T-helper 2 cell treated with Interferon-gamma antibody and Interleukin-4, amounts not matched to agents 100 ng/mL and 5 ng/mL, for 36 hours (primary cell): Measurements from ENCODE around the gene TP73. TPM values are rescaled to one million over a fixed set of nuclear protein-coding genes. Genes with fewer than 3 reads are reported as not detected.

ENCODE experiments used
- intact Hi-C: fragments of 100-400 bp; cut with micrococcal nuclease; formaldehyde crosslinking; loops from one replicate; pipeline ENCODE4 v1.15.1; 2023
- total RNA-seq: library from RNA; stranded (reverse); gene quantifications from 2 replicates; pipeline ENCODE4 v1.2.3, GENCODE V29; 2022

TP73 gene
- total RNA-seq, 1 donor from 2014 or later: 2.6 TPM

DNA sequence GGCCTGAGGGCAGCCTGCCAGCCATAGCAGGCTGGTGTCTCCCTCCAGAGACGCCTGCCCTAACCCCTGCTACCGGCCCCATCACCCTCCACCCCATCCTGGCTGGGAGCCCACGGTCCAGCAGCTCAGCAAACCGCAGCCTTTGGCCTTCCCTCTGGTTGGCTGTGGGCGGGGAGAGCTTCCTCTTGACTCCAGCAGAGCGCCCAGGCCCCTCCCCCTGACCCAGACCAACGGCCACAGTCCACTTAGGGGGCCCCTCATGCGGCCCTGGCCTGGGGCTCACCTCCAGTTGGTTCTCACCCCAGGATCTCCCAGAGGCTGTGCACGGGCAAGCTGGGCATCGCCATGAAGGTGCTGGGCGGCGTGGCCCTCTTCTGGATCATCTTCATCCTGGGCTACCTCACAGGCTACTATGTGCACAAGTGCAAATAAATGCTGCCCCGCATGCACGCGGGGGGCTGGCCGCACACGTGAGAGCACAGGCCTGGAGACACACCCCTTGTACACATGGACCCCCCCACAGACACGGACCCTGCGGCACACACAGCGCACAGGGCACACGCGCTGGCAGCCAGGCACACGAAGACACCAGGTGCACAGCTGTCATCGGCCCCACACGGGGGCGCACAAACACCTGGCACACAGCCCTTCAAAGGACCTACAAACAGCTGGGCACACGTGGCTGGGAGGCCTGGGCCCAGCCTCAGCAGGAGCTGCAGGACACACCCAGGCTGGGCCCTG lies 123.3 kb downstream of the TP73 start:
- intact Hi-C loops: loop anchor here (10.0 kb wide), 1 partner anchor 121 kb away; the partner anchor contains the start of genes TP73 and WRAP73

DNA sequence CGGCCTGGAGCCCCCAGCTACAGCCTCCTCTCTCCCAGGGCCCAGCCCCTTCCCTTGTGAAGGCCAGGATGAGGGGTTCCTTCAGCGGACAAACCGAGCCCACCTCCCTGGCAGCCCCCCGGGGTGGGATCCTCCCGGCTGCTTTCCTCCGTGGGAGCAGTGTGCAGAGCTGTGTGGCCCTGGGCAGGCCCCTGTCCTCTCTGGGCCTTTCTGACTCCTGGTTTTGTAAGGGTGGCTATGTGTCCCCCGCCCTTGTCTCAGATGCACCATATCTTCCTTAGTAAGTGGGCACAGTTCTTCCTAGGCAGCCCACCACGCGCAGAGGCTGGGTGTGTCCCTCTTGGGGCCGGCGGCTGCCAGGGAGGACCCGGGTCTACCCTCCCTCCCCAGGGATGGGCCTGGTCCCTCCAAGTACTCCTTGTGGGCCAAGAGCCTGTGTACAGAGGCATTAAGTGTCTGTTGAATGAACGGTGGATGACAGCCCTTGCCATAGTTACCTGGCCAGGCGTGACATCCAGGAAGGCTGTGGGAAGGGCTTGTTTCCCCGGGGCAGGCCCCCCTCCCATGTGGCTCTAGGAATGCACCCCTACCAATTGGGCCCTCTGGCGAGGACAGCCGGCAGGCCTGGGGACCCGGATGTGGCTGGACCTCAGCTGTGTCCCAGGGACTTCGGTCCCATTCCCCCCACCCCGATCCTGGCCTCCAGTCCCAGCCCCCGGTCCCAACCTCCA lies 124.1 kb downstream of the TP73 start:
- intact Hi-C loops: loop anchor here (10.0 kb wide), 1 partner anchor 122 kb away; the partner anchor contains the start of genes TP73 and WRAP73

GRCh38 chr1:3777078-3777547 lies 124.8 kb downstream of the TP73 start:
- intact Hi-C loops: loop anchor here (10.0 kb wide), 1 partner anchor 122 kb away; the partner anchor contains the start of genes TP73 and WRAP73

- intact Hi-C loops: loop anchor here (10.0 kb wide), 1 partner anchor 123 kb away; the partner anchor contains the start of genes TP73 and WRAP73
These were observed 125.6 kb downstream of the TP73 start for GRCh38 chr1:3777647-3778589.

DNA sequence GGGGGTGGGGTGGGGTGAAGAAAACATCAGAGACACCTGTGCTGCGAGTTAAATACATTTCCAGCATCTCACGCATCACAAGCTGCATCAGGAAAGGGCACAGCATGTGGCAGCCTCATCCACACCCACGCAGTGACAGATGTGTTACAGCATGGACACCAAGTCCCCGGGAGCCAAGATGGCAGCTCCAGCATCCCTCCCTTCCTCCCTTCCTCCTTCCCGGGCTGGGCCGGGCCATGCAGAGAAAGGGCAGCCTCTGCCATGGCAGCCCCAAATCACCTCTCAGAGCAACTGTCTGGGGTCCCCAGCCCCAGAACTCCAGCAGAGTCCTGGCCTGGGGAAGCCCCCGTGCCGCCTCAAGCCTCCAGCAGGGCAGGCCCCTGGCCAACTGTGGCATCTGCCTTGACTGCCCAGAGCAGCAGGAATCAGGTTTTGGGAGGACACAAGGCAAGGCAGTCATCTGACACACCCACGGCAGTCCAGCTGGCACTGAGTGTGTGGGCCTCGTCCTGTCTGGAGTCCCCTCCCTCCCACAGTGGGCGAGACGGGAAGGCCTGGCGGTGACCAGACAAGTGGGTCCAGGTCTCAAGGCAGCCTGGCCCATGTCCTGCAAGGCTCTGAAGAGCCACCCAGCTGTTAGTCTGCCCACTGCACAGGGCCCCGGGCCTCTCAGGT lies 126.4 kb downstream of the TP73 start:
- intact Hi-C loops: loop anchor here (10.0 kb wide), 1 partner anchor 124 kb away; the partner anchor contains the start of genes TP73 and WRAP73

DNA sequence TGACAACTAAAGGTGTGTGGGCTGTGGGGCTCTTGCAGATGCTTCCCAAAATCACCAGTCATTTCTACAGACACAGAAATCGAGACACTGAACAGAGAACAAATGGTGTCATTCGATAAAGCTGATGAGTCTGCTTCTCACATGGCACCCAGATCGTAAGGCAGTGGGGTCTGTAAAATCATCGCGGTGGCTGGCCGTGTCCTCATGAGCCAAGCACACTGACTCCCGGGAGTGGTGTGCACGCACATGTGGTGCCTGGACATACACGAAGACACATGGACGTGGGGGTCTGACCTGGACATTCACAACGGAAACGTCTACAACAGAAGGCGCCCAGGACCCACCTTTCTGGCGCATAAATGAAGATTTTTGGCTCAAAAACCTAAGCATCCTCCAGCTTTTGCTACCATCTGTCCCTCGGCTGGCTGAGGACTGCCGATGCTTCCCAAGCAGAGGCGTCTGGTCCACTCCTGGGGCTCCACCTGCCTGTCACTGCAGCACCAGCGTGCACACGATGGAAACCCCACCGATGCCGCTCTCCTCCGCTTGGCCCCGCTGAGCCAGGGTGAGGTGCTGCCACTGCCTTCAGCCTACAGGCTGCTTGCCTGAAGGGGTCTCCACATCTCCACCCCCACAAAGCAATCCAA lies 127.1 kb downstream of the TP73 start:
- intact Hi-C loops: loop anchor here (10.0 kb wide), 1 partner anchor 125 kb away; the partner anchor contains the start of genes TP73 and WRAP73

- intact Hi-C loops: loop anchor here (10.0 kb wide), 1 partner anchor 125 kb away; the partner anchor contains the start of genes TP73 and WRAP73
These were observed 127.6 kb downstream of the TP73 start for GRCh38 chr1:3779912-3780416.

DNA sequence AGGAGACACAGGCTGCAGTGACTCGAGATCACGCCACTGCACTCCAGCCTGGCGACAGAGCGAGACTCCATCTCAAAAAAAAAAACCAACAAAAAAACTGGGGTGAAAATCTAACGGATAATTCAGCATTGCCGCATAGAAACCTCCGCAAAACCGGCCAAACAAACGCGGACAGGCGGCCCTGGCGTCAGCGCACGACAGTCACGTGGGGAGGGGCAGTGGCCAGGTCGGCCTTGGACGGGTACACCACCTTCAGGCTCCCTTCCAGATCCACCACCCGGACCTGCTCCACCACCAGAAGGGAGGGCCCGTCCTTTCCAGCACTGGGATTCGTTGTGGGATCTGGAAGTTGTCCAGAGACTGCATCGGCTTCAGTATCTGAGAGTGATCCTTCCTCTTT lies 128.6 kb downstream of the TP73 start:
- intact Hi-C loops: no loop called here

DNA sequence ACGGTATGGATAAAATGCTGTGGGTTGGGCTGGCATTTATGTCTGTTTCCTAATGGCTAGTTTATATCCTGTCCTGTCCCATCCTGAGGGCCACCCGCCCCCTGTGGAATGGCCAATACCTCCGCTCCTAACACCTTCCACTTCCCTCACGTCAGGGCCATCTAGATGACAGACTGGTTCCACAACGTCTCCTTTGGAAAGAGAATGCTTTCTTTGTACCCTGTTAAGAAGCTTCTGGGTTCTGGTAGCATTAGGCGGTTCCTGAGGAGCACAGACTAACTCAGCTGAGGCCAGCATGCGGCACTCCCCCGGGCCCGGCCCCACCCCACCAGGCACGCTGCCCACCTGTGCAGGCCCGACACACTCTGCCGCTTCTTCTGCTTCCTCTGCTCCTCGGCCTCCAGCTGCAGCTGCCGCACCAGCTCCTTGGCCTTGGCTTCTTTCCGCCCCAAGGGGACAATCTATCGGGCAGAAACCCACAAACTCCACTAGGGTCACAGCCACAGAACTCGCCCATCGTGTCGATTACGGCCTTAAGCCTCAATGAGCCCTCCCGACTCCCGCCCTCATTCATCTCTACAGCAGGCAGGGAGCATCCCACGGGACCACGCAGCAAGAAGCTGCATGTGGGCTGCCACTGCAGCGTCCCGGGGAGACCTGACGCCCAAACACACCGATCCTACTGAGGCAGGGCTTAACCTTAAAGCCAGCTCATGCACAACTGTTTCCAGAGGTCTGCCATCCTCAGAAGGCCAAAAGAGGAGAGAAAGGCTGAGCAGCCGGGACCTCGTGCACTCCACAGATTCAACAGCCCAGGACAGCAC lies 131.5 kb downstream of the TP73 start:
- intact Hi-C loops: no loop called here

DNA sequence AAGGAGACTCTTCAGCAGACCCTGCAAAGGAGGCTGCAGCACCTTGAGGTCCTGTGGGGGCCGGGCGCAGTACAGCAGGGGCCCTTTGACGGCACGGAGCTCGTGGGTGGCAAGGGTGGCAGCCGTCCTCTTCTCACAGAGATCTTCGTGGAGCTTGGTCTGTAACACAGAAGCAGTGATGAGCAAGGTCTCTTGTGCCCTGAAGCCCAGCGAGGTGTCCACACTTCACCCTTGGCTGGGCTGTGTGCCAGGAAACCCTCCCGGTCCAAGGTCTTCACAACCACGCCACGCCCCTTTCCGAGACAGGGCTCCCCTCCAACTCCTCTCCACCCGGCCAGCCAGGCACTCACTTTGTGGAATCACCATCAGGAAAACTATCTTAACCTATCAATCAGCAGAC lies 132.7 kb downstream of the TP73 start:
- intact Hi-C loops: no loop called here

- intact Hi-C loops: no loop called here
These were observed 133.3 kb downstream of the TP73 start for GRCh38 chr1:3785456-3786157.

Other genes with a start within 250 kb of the TP73 start
- not detected in 2 replicates for gene ARHGEF16, start 197.9 kb upstream of the TP73 start, total RNA-seq
- 10.0 and 11.3 TPM in 2 replicates for gene MEGF6, start 41.0 kb upstream of the TP73 start, total RNA-seq
- 10.4 and 11.0 TPM in 2 replicates for gene TPRG1L, start 27.5 kb upstream of the TP73 start, total RNA-seq
- 33.2 and 38.6 TPM in 2 replicates for gene WRAP73, start 2.4 kb upstream of the TP73 start, total RNA-seq
- gene CCDC27, start 99.9 kb downstream of the TP73 start, total RNA-seq: not detected in 2 replicates
- gene SMIM1, start 120.2 kb downstream of the TP73 start, total RNA-seq: not detected in 2 replicates
- gene LRRC47, start 144.0 kb downstream of the TP73 start, total RNA-seq: 34.8 and 40.4 TPM in 2 replicates
- 43.0 and 44.7 TPM in 2 replicates for gene CEP104, start 204.7 kb downstream of the TP73 start, total RNA-seq
- gene DFFB, start 205.0 kb downstream of the TP73 start, total RNA-seq: 11.2 and 12.7 TPM in 2 replicates
- gene C1orf174, start 247.8 kb downstream of the TP73 start, total RNA-seq: 28.5 and 28.6 TPM in 2 replicates